Neural progenitor cell (in vitro differentiated cells): ENCODE measurements around the gene PITPNM3. TPM values are rescaled to one million over a fixed set of nuclear protein-coding genes. Genes with fewer than 3 reads are reported as not detected.

Source experiments
- DNase-seq: peaks from one replicate; pipeline ENCODE4 v3.0.0-alpha.2; 2016; ENCODE audit warnings: low spot score
- H2AFZ ChIP-seq: fragments of 200-600 bp; sonication (generic); replicated peaks from 2 replicates; pipeline ENCODE4 v1.6.1; 2016; ENCODE audit warnings: antibody characterized with exemption
- H3F3A ChIP-seq: fragments of 200-600 bp; sonication (generic); 2 replicates; pipeline ENCODE4 v1.6.1; 2016; ENCODE audit warnings: antibody characterized with exemption, low read depth
- H3K27ac ChIP-seq: fragments of 200-600 bp; sonication (generic); 2 replicates; pipeline ENCODE4 v1.5.1; 2016; ENCODE audit warnings: mild to moderate bottlenecking
- H3K27me3 ChIP-seq: fragments of 200-600 bp; sonication (generic); 2 replicates; pipeline ENCODE4 v1.6.1; 2016; ENCODE audit warnings: mild to moderate bottlenecking, moderate library complexity
- H3K36me3 ChIP-seq: fragments of 200-600 bp; sonication (generic); 2 replicates; pipeline ENCODE4 v1.5.1; 2016
- H3K4me1 ChIP-seq: fragments of 200-600 bp; sonication (generic); 2 replicates; pipeline ENCODE4 v1.6.1; 2016; ENCODE audit warnings: mixed run types
- H3K4me2 ChIP-seq: fragments of 200-600 bp; sonication (generic); 2 replicates; pipeline ENCODE4 v1.6.1; 2016
- H3K4me3 ChIP-seq: fragments of 200-600 bp; sonication (generic); 2 replicates; pipeline ENCODE4 v1.5.1; 2016
- H3K79me2 ChIP-seq: fragments of 200-600 bp; sonication (generic); 2 replicates; pipeline ENCODE4 v1.6.1; 2016; ENCODE audit warnings: low read depth
- H3K9ac ChIP-seq: fragments of 200-600 bp; sonication (generic); 2 replicates; pipeline ENCODE4 v1.6.1; 2016
- H3K9me3 ChIP-seq: fragments of 200-600 bp; sonication (generic); 2 replicates; pipeline ENCODE4 v1.5.1; 2016; ENCODE audit warnings: low read depth
- H4K20me1 ChIP-seq: fragments of 200-600 bp; sonication (generic); 2 replicates; pipeline ENCODE4 v1.6.1; 2016; ENCODE audit warnings: low read depth
- H3K27ac Mint-ChIP-seq: 3 replicates; pipeline ENCODE4 v1.8.0; 2021; ENCODE audit warnings: mixed read lengths
- H3K27me3 Mint-ChIP-seq: 2 replicates; pipeline ENCODE4 v1.8.0; 2022; ENCODE audit warnings: low read depth, mild to moderate bottlenecking, inconsistent platforms, moderate library complexity, mixed read lengths; ENCODE audit not compliant: insufficient read depth
- H3K36me3 Mint-ChIP-seq: 3 replicates; pipeline ENCODE4 v1.8.0; 2021; ENCODE audit warnings: mixed read lengths
- H3K4me1 Mint-ChIP-seq: 3 replicates; pipeline ENCODE4 v1.8.0; 2021; ENCODE audit warnings: mixed read lengths
- H3K4me3 Mint-ChIP-seq: 3 replicates; pipeline ENCODE4 v1.8.0; 2021; ENCODE audit warnings: mild to moderate bottlenecking, moderate library complexity, mixed read lengths
- H3K9me3 Mint-ChIP-seq: 3 replicates; pipeline ENCODE4 v1.8.0; 2020; ENCODE audit warnings: mixed read lengths
- EZH2 ChIP-seq: fragments of 200-600 bp; sonication (generic); IDR thresholded peaks from 2 replicates; pipeline ENCODE4 v1.6.1; 2017; ENCODE audit warnings: antibody characterized with exemption, mild to moderate bottlenecking, moderate library complexity
- EZH2phosphoT487 ChIP-seq: fragments of 200-600 bp; sonication (generic); IDR thresholded peaks from 2 replicates; pipeline ENCODE4 v1.6.1; 2017; ENCODE audit warnings: antibody characterized with exemption
- total RNA-seq: library from RNA; depleted of rRNA; stranded (reverse); fragments of >200 nt; gene quantifications from 2 replicates; pipeline ENCODE4 v1.2.3, GENCODE V29; 2015; ENCODE audit warnings: low replicate concordance
- TF ChIP-seq, protein P1 (sequence below): fragments of 200-600 bp; sonication (generic); IDR thresholded peaks from 2 replicates; pipeline ENCODE4 v1.5.1; 2017; ENCODE audit warnings: antibody characterized with exemption, mild to moderate bottlenecking

The PITPNM3 gene
- total RNA-seq, 1 donor from 2014 or later = 2.8 TPM

DNA sequence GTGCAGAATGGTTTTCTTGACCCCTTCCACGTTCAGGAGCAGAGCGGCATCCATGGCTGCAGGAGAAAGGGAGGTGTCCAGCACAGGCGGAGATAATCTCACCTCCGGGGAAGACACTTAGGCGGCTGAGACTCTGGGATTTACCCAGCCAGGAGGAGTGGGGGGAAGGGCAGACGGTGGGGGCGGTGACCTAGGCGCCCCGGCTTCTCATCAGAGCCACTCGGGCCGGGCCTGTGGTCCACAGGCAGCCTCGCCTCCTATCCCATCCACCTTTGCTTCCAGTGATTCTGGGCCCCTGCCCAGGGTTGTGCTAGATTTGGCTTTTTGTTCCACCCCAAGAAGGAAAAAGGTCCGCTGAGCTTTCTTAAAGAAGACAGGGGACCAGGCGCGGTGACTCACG is 121.3 kb downstream of the PITPNM3 start, which contains the start of gene AIPL1:
AIPL1 (minus strand) TSS at position 71 of the 400 bp plus-strand sequence; CDS start at position 54, 17 bp downstream.
- H3K9me3 Mint-ChIP-seq = peaks cover 12% of the 10 kb centered on the region
- Histone ChIP-seq H3K79me2 (no peaks in the 10 kb centered on the region), H3K4me2 (peak within 1 kb of the TSS; percentile 18), H3K27me3 (no peaks in the 10 kb centered on the region), H3K4me3 (no peak within 1 kb of the TSS), H3K9me3 (peaks cover 12% of the 10 kb centered on the region), H3K9ac (no peak within 1 kb of the TSS), H3F3A (peaks cover 21% of the 10 kb centered on the region), H3K27ac (no peak within 1 kb of the TSS), H3K4me1 (peaks cover 25% of the 10 kb centered on the region), H4K20me1 (no peaks in the 10 kb centered on the region), H3K36me3 (no peaks in the 10 kb centered on the region), H2AFZ (peak within 1 kb of the TSS; percentile 79)
- peaks cover 6% of the 10 kb centered on the region for H3K36me3 Mint-ChIP-seq
- no peak within 1 kb of the TSS for H3K4me3 Mint-ChIP-seq
- H3K4me1 Mint-ChIP-seq = peaks cover 40% of the 10 kb centered on the region
- H3K27me3 Mint-ChIP-seq = peaks cover 19% of the 10 kb centered on the region
- TF ChIP-seq, protein P1, sequence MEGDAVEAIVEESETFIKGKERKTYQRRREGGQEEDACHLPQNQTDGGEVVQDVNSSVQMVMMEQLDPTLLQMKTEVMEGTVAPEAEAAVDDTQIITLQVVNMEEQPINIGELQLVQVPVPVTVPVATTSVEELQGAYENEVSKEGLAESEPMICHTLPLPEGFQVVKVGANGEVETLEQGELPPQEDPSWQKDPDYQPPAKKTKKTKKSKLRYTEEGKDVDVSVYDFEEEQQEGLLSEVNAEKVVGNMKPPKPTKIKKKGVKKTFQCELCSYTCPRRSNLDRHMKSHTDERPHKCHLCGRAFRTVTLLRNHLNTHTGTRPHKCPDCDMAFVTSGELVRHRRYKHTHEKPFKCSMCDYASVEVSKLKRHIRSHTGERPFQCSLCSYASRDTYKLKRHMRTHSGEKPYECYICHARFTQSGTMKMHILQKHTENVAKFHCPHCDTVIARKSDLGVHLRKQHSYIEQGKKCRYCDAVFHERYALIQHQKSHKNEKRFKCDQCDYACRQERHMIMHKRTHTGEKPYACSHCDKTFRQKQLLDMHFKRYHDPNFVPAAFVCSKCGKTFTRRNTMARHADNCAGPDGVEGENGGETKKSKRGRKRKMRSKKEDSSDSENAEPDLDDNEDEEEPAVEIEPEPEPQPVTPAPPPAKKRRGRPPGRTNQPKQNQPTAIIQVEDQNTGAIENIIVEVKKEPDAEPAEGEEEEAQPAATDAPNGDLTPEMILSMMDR = no peak
- TF ChIP-seq EZH2phosphoT487 = no peak
- TF ChIP-seq EZH2 = no peak
- peak within 1 kb of the TSS; percentile 87 for H3K27ac Mint-ChIP-seq
- DNase-seq = peak; percentile 45

- Mint-ChIP-seq H3K9me3 (peaks cover 14% of the 10 kb centered on the region), H3K4me1 (peaks cover 33% of the 10 kb centered on the region), H3K4me3 (no peak overlapping the region), H3K27ac (no peak overlapping the region), H3K36me3 (peaks cover 6% of the 10 kb centered on the region), H3K27me3 (peaks cover 22% of the 10 kb centered on the region)
- Histone ChIP-seq H4K20me1 (no peaks in the 10 kb centered on the region), H3K36me3 (no peaks in the 10 kb centered on the region), H3K27ac (no peak overlapping the region), H3K79me2 (no peaks in the 10 kb centered on the region), H3K9me3 (peaks cover 12% of the 10 kb centered on the region), H2AFZ (no peak overlapping the region), H3K4me3 (no peak overlapping the region), H3K9ac (no peak overlapping the region), H3K27me3 (no peaks in the 10 kb centered on the region), H3K4me2 (no peak overlapping the region), H3F3A (peaks cover 17% of the 10 kb centered on the region), H3K4me1 (peaks cover 24% of the 10 kb centered on the region)
- no peak for TF ChIP-seq EZH2
- TF ChIP-seq, protein P1 = peak; percentile 43
- DNase-seq = no peak
Observed at GRCh38 chr17:6430769-6431168, 125.6 kb downstream of the PITPNM3 start.

DNA sequence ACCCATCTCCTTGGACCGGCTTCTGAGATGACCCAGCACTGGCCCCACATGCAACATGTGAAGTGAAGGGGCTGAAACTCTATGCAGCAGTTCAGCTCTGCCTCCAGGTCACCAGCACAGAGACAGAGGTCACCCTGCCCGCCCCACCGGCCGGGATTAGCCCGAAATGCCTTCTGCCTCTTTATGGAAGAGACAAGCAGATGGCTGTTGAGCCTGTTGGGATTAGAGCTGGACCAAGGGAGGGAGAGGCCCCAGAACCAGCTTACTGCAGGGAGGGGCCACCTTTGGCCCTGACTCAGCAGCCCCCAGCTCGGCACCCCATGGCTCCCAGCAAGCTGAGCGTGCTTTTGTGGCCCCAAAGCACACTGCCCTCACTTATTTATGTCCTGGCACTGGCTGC is 127.1 kb downstream of the PITPNM3 start:
- Histone ChIP-seq H3K36me3 (no peaks in the 10 kb centered on the region), H3K27ac (no peak overlapping the region), H3K79me2 (no peaks in the 10 kb centered on the region), H2AFZ (no peak overlapping the region), H4K20me1 (no peaks in the 10 kb centered on the region), H3K27me3 (no peaks in the 10 kb centered on the region), H3K4me2 (peak overlapping the region; percentile 67), H3K4me1 (peaks cover 15% of the 10 kb centered on the region), H3F3A (peaks cover 8% of the 10 kb centered on the region), H3K9me3 (peaks cover 12% of the 10 kb centered on the region), H3K9ac (no peak overlapping the region), H3K4me3 (no peak overlapping the region)
- Mint-ChIP-seq H3K4me3 (no peak overlapping the region), H3K9me3 (peaks cover 14% of the 10 kb centered on the region), H3K4me1 (peaks cover 24% of the 10 kb centered on the region), H3K36me3 (peaks cover 6% of the 10 kb centered on the region), H3K27me3 (peaks cover 22% of the 10 kb centered on the region), H3K27ac (no peak overlapping the region)
- DNase-seq = peak; percentile 86
- TF ChIP-seq EZH2phosphoT487 (no peak), EZH2 (no peak)
- TF ChIP-seq, protein P1 = no peak
